K562 (cell line): Measurements from ENCODE around the gene CPA3. TPM values are rescaled to one million over a fixed set of nuclear protein-coding genes. Genes with fewer than 3 reads are reported as not detected.

Source experiments
- ATAC-seq: fragments of 200-7000 bp; cut with Tn5 transposase; 3 replicates; pipeline ENCODE4 v1.9.1; 2020; ENCODE audit warnings: moderate library complexity
- BruUV-seq: library from RNA; stranded (reverse); fragments of 400-500 nt; replicated peaks from 2 replicates; lab custom pipeline; 2021; lab: Mats Ljungman, UMichigan
- CTCF ChIA-PET: fragments of 300-600 bp; formaldehyde crosslinking; extraction: SDS; loops from one replicate; lab custom pipeline; 2021; ENCODE audit warnings: low intra/inter-chr PET ratio; lab: Yijun Ruan, JAX
- POLR2A ChIA-PET: fragments of 300-600, 350-650 bp; sonication (Branson Sonifier 250); formaldehyde crosslinking; extraction: SDS; loops from one replicate; lab custom pipeline; 2021; ENCODE audit warnings: antibody characterized with exemption, inconsistent platforms; lab: Yijun Ruan, JAX
- DNase-seq, 4 experiments: peaks; one replicate each; pipeline versions ENCODE4 v3.0.0 to v3.0.0-alpha.2; 2011 to 2018; ENCODE audit warnings: low spot score in 3 of 4, mixed read lengths in 3 of 4; ENCODE audit errors: extremely low read depth in 1 of 4
- FAIRE-seq: peaks from 2 replicates; lab custom pipeline; 2011; peaks lifted over from hg19 to GRCh38; lab: Jason Lieb, UNC
- H2AFZ ChIP-seq: 2 replicates; pipeline ENCODE4 v1.6.0; 2011; ENCODE audit warnings: low read depth, low read length, control low read depth, inconsistent platforms
- H3K27ac ChIP-seq: fragments of 200-600 bp; 3 replicates; pipeline ENCODE4 v1.8.0; 2011; ENCODE audit warnings: low read depth, mild to moderate bottlenecking, control low read depth, inconsistent platforms, low read length, moderate library complexity, mixed read lengths; ENCODE audit errors: extremely low read depth
- H3K27me3 ChIP-seq, 2 experiments: fragments of 300-600 bp in 1 of 2; 2 replicates in 1 of 2; 3 replicates in 1 of 2; pipeline versions ENCODE4 v1.6.0 to v1.8.0; 2011; ENCODE audit warnings: inconsistent platforms in 2 of 2, low read length in 2 of 2, mild to moderate bottlenecking in 1 of 2, mixed read lengths in 1 of 2, moderate library complexity in 1 of 2; ENCODE audit not compliant: control insufficient read depth in 2 of 2, insufficient read depth in 2 of 2
- H3K36me3 ChIP-seq: fragments of 300-600 bp; 3 replicates; pipeline ENCODE4 v1.8.0; 2011; ENCODE audit warnings: mild to moderate bottlenecking, low read length, inconsistent platforms; ENCODE audit not compliant: control insufficient read depth, insufficient read depth
- H3K4me1 ChIP-seq, 2 experiments: fragments of 200-600 bp in 1 of 2; replicated peaks in 1 of 2; 2 replicates in 1 of 2; 3 replicates in 1 of 2; pipeline versions ENCODE4 v1.5.1 to v1.8.0; 2011; ENCODE audit warnings: inconsistent platforms in 2 of 2, low read length in 2 of 2, mild to moderate bottlenecking in 1 of 2, mixed read lengths in 1 of 2, moderate library complexity in 1 of 2; ENCODE audit not compliant: control insufficient read depth in 2 of 2, insufficient read depth in 2 of 2
- H3K4me2 ChIP-seq: 2 replicates; pipeline ENCODE4 v1.6.1; 2011; ENCODE audit warnings: low read length, control low read depth, inconsistent platforms, mixed read lengths; ENCODE audit not compliant: insufficient read depth
- H3K4me3 ChIP-seq: fragments of 200-600 bp; sonication (generic), shearing (Covaris generic); 2 replicates; pipeline ENCODE4 v1.5.1; 2016; ENCODE audit warnings: control low read depth, inconsistent platforms
- H3K79me2 ChIP-seq: fragments of 200-600 bp; 3 replicates; pipeline ENCODE4 v1.8.0; 2011; ENCODE audit warnings: low read length, inconsistent platforms; ENCODE audit not compliant: control insufficient read depth, insufficient read depth
- H3K9ac ChIP-seq, 2 experiments: 2 replicates each; pipeline versions ENCODE4 v1.6.0 to v1.6.1; 2011; ENCODE audit warnings: low read depth in 2 of 2, low read length in 2 of 2, control low read depth in 1 of 2, inconsistent platforms in 1 of 2, mild to moderate bottlenecking in 1 of 2, mixed read lengths in 1 of 2; ENCODE audit not compliant: insufficient read depth in 1 of 2
- H3K9me1 ChIP-seq: one replicate; pipeline ENCODE4 v1.6.0; 2011; ENCODE audit warnings: inconsistent platforms, mild to moderate bottlenecking, low read length, moderate library complexity; ENCODE audit not compliant: control insufficient read depth, insufficient read depth
- H3K9me3 ChIP-seq: replicated peaks from 2 replicates; pipeline ENCODE4 v1.5.1; 2011; ENCODE audit warnings: low read depth, low read length, inconsistent platforms; ENCODE audit not compliant: control insufficient read depth, insufficient read depth
- H4K20me1 ChIP-seq: replicated peaks from 2 replicates; pipeline ENCODE4 v1.6.1; 2011; ENCODE audit warnings: low read length, inconsistent platforms, mixed read lengths; ENCODE audit not compliant: control insufficient read depth, insufficient read depth
- FOXO4 ChIP-seq: fragments of 450-650 bp; formaldehyde crosslinking; IDR thresholded peaks from 2 replicates; pipeline ENCODE4 v1.4.0; 2020; ENCODE audit warnings: mild to moderate bottlenecking, moderate library complexity
- GABPA ChIP-seq: fragments of 200-800 bp; sonication (Bioruptor generic); conservative IDR thresholded peaks from 2 replicates; pipeline ENCODE4 v1.6.1; 2016; ENCODE audit warnings: low read depth, missing genetic modification characterization, missing compliant biosample characterization
- GTF2E2 ChIP-seq: fragments of 200-800 bp; sonication (Bioruptor generic); IDR thresholded peaks from 2 replicates; pipeline ENCODE4 v1.6.1; 2016; ENCODE audit warnings: missing genetic modification characterization, missing compliant biosample characterization
- HMG20B ChIP-seq: fragments of 250-450 bp; sonication (Bioruptor Pico); IDR thresholded peaks from 2 replicates; pipeline ENCODE4 v1.5.0; 2021; ENCODE audit warnings: mild to moderate bottlenecking
- HNRNPL ChIP-seq: fragments of 200-400 bp; formaldehyde crosslinking; IDR thresholded peaks from 2 replicates; pipeline ENCODE4 v1.6.1; 2017; ENCODE audit warnings: low read depth, mild to moderate bottlenecking, low read length
- KLF6 ChIP-seq: fragments of 250-450 bp; sonication (Bioruptor Pico); IDR thresholded peaks from 2 replicates; pipeline ENCODE4 v1.4.0; 2020; ENCODE audit warnings: mild to moderate bottlenecking, moderate library complexity, borderline replicate concordance
- ZNF449 ChIP-seq: fragments of 250-450 bp; sonication (Bioruptor Pico); IDR thresholded peaks from 2 replicates; pipeline ENCODE4 v1.8.0; 2022; ENCODE audit warnings: moderate library complexity, mild to moderate bottlenecking, inconsistent platforms
- ZZZ3 ChIP-seq: fragments of 450-650 bp; IDR thresholded peaks from 2 replicates; pipeline ENCODE4 v1.6.1; 2016; ENCODE audit warnings: antibody characterized with exemption, mild to moderate bottlenecking, moderate library complexity
- WGBS: fragments of 100-300 bp; shearing (Covaris generic); methylation state at CpG from one replicate; pipeline ENCODE4 v1.1.6; 2016; ENCODE audit warnings: low coverage, mixed read lengths; ENCODE audit not compliant: insufficient coverage; ENCODE audit errors: missing lambda C conversion rate; 5-methylcytosine and 5-hydroxymethylcytosine counted together
- in situ Hi-C: fragments of 300-500 bp; cut with MboI; formaldehyde crosslinking; loops from 4 replicates; pipeline ENCODE4 v1.15.0; 2018; ENCODE audit warnings: inconsistent platforms, mixed read lengths
- intact Hi-C: fragments of 100-400 bp; cut with micrococcal nuclease; formaldehyde crosslinking; loops from 2 replicates; pipeline ENCODE4 v1.14.2; 2022
- polyA plus RNA-seq, 8 experiments: library from polyadenylated mRNA; depleted of rRNA in 4 of 8; stranded (reverse) in 5 of 8; unstranded in 3 of 8; fragments of >200 nt; fragmentation: Nextera tagmentation in 2 of 8; fragmentation: Illumina TruSeq in 1 of 8; extraction: Ambion mirVana in 2 of 8; extraction: Trizol in 1 of 8; gene quantifications; 2 replicates each; pipeline versions ENCODE4 v1.2.1 to v1.2.3, GENCODE V29; 2011 to 2014; ENCODE audit warnings: inconsistent platforms in 1 of 8, missing spikeins in 1 of 8
- total RNA-seq, 7 experiments: library from RNA; depleted of rRNA in 6 of 7; stranded (reverse); fragments of >200 nt in 6 of 7; fragmentation: Illumina TruSeq in 2 of 7; extraction: Trizol in 2 of 7; gene quantifications; 2 replicates each; pipeline versions ENCODE4 v1.2.1 to v1.2.3, GENCODE V29; 2011 to 2021; ENCODE audit warnings: low replicate concordance in 1 of 7

CPA3 gene
- total and polyA plus RNA-seq, 9 of the 15 experiments (the other 6 are each of a cell fraction or from before 2014, with no cell fraction given), result not detected

DNA sequence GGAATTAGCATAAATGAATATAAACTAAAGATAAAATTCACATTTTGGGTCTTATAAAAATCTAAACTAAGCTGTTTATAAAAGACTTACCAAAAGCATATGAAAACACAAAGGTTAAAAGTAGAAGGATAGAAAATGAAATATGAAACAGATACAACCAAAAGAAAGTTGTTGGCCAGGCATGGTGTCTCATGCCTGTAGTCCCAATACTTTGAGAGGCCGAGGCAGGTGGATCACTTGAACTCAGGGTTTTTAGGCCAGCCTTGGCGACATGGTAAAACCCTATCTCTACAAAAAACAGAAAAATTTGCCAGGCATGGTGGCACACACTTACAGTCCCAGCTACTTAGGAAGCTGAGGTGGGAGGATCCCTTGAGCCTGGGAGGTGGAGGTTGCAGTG is 51.0 kb downstream of the CPA3 start (continued):
- no peak for TF ChIP-seq HMG20B (CRISPR knock-in tag)

DNA sequence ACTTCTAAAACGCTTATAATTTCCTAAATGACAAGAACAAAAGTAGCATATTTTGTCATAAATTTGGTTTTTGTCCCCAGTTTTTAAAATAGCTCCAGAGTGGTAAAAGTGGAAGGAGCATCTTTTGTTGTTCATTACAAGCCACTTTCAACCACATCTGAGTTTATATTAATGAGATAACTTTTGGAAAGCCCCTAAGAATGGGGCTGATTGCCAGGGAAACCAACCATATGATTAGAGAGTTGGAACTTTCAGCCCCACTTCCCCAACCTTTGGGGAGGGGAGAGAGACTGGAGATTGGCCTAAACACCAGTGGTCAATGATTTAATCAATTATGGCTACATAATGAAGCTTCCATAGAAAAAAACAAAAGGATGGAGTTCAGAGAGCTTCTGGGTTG is 57.4 kb downstream of the CPA3 start:
- H3K4me2 ChIP-seq, result no peak overlapping the region
- H2AFZ ChIP-seq, result no peak overlapping the region
- no peaks in the 10 kb centered on the region for H3K36me3 ChIP-seq
- H3K9me3 ChIP-seq, result no peaks in the 10 kb centered on the region
- FAIRE-seq (no peak), ATAC-seq (no peak)
- CTCF ChIA-PET, result no interaction called here
- WGBS, result 0% methylated on average over 1 of the region's 1 CpG
- no TSS peak for BruUV-seq
- no peak for TF ChIP-seq HNRNPL
- TF ChIP-seq FOXO4 (CRISPR knock-in tag), result no peak
- TF ChIP-seq GTF2E2 (tag), result no peak
- TF ChIP-seq KLF6 (CRISPR knock-in tag), result no peak
- TF ChIP-seq ZZZ3, result no peak
- no peak for TF ChIP-seq ZNF449 (CRISPR knock-in tag)
- TF ChIP-seq GABPA (tag), result no peak
- TF ChIP-seq, all 486 proteins: peak for 0
- Histone ChIP-seq H3K4me1 (no peaks in the 10 kb centered on the region), H3K9ac (no peak overlapping the region), H3K9me1 (no peaks in the 10 kb centered on the region), H3K79me2 (no peaks in the 10 kb centered on the region), H3K4me3 (no peak overlapping the region), H4K20me1 (no peaks in the 10 kb centered on the region), H3K27ac (no peak overlapping the region), H3K27me3 (no peaks in the 10 kb centered on the region)
- no peak for DNase-seq
- in situ Hi-C loops, result no loop called here
- intact Hi-C loops, result no loop called here
- POLR2A ChIA-PET, result interaction anchor here (0.6 kb wide), 1 partner anchor 311 kb away, joined by 3 read pairs; no protein-coding TSS in a partner anchor
